H9 (cell line): ENCODE results near the gene LRP1. TPM values are rescaled to one million over a fixed set of nuclear protein-coding genes. Genes with fewer than 3 reads are reported as not detected.

Experiments used
- DNase-seq: peaks from one replicate; pipeline ENCODE4 v3.0.0-alpha.2; 2017
- H2AFZ ChIP-seq: one replicate; pipeline ENCODE4 v1.6.1; 2013; ENCODE audit warnings: mild to moderate bottlenecking, low read length, control low read depth, moderate library complexity
- H2AK5ac ChIP-seq: 2 replicates; pipeline ENCODE4 v1.6.1; 2013; ENCODE audit warnings: low read length, control low read depth, mixed read lengths; ENCODE audit not compliant: insufficient read length
- H2BK120ac ChIP-seq: one replicate; pipeline ENCODE4 v1.6.1; 2013; ENCODE audit warnings: low read depth, mild to moderate bottlenecking, low read length, control low read depth, inconsistent platforms; ENCODE audit not compliant: poor library complexity, severe bottlenecking
- H2BK12ac ChIP-seq: 2 replicates; pipeline ENCODE4 v1.6.1; 2013; ENCODE audit warnings: low read length, control low read depth, mixed read lengths, low read depth; ENCODE audit not compliant: insufficient read length
- H2BK15ac ChIP-seq: 2 replicates; pipeline ENCODE4 v1.6.1; 2013; ENCODE audit warnings: low read depth, low read length, control low read depth
- H2BK20ac ChIP-seq: one replicate; pipeline ENCODE4 v1.6.1; 2013; ENCODE audit warnings: low read depth, mild to moderate bottlenecking, low read length, control low read depth, inconsistent platforms; ENCODE audit not compliant: poor library complexity, severe bottlenecking
- H2BK5ac ChIP-seq: 2 replicates; pipeline ENCODE4 v1.6.1; 2013; ENCODE audit warnings: low read length, control low read depth, mixed read lengths; ENCODE audit not compliant: insufficient read length
- H3K14ac ChIP-seq: 2 replicates; pipeline ENCODE4 v1.6.1; 2013; ENCODE audit warnings: low read length, control low read depth; ENCODE audit not compliant: insufficient read depth
- H3K18ac ChIP-seq: 2 replicates; pipeline ENCODE4 v1.6.1; 2013; ENCODE audit warnings: low read depth, mild to moderate bottlenecking, mixed read lengths, low read length, control low read depth; ENCODE audit not compliant: insufficient read length
- H3K23ac ChIP-seq: 2 replicates; pipeline ENCODE4 v1.6.1; 2013; ENCODE audit warnings: low read length, control low read depth, mixed read lengths, low read depth; ENCODE audit not compliant: insufficient read length
- H3K23me2 ChIP-seq: 2 replicates; pipeline ENCODE4 v1.6.1; 2013; ENCODE audit warnings: low read depth, mild to moderate bottlenecking, mixed read lengths, low read length, control low read depth; ENCODE audit not compliant: insufficient read length, poor library complexity, severe bottlenecking
- H3K27ac ChIP-seq: 2 replicates; pipeline ENCODE4 v1.5.1; 2013; ENCODE audit warnings: low read length, control low read depth, mixed read lengths, low read depth; ENCODE audit not compliant: insufficient read length
- H3K27me3 ChIP-seq: 2 replicates; pipeline ENCODE4 v1.6.1; 2013; ENCODE audit warnings: low read length, control low read depth, inconsistent platforms; ENCODE audit not compliant: insufficient read depth
- H3K4ac ChIP-seq: 2 replicates; pipeline ENCODE4 v1.6.1; 2013; ENCODE audit warnings: low read depth, mild to moderate bottlenecking, control low read depth, inconsistent platforms, low read length, moderate library complexity
- H3K4me1 ChIP-seq: 2 replicates; pipeline ENCODE4 v1.6.1; 2013; ENCODE audit warnings: low read length, control low read depth, inconsistent platforms; ENCODE audit not compliant: insufficient read depth
- H3K4me2 ChIP-seq: 2 replicates; pipeline ENCODE4 v1.6.1; 2013; ENCODE audit warnings: low read length, control low read depth, mixed read lengths; ENCODE audit not compliant: insufficient read length, insufficient read depth
- H3K56ac ChIP-seq: 2 replicates; pipeline ENCODE4 v1.6.1; 2013; ENCODE audit warnings: low read depth, mild to moderate bottlenecking, mixed read lengths, low read length, control low read depth; ENCODE audit not compliant: insufficient read length
- H3K79me1 ChIP-seq: 2 replicates; pipeline ENCODE4 v1.6.1; 2013; ENCODE audit warnings: low read depth, mild to moderate bottlenecking, moderate library complexity, low read length, control low read depth, inconsistent platforms; ENCODE audit not compliant: insufficient read depth, poor library complexity, severe bottlenecking
- H3K79me2 ChIP-seq: 2 replicates; pipeline ENCODE4 v1.6.1; 2013; ENCODE audit warnings: low read length, control low read depth, inconsistent platforms; ENCODE audit not compliant: insufficient read depth
- H3K9ac ChIP-seq: 2 replicates; pipeline ENCODE4 v1.6.1; 2013; ENCODE audit warnings: low read length, control low read depth, mixed read lengths; ENCODE audit not compliant: insufficient read length; ENCODE audit errors: extremely low read depth
- H3K9me3 ChIP-seq: one replicate; pipeline ENCODE4 v1.6.1; 2013; ENCODE audit warnings: low read depth, low read length, inconsistent platforms; ENCODE audit not compliant: control insufficient read depth
- H3T11ph ChIP-seq: one replicate; pipeline ENCODE4 v1.6.1; 2013; ENCODE audit warnings: mild to moderate bottlenecking, low read length, control low read depth, inconsistent platforms
- H4K20me1 ChIP-seq: one replicate; pipeline ENCODE4 v1.6.1; 2013; ENCODE audit not compliant: control insufficient read depth, insufficient read length, insufficient read depth
- H4K5ac ChIP-seq: 2 replicates; pipeline ENCODE4 v1.6.1; 2013; ENCODE audit warnings: low read depth, mild to moderate bottlenecking, mixed read lengths, low read length, control low read depth; ENCODE audit not compliant: insufficient read length
- H4K8ac ChIP-seq: replicated peaks from 2 replicates; pipeline ENCODE4 v1.6.1; 2013; ENCODE audit warnings: low read length, control low read depth, mixed read lengths, low read depth; ENCODE audit not compliant: insufficient read length
- H4K91ac ChIP-seq: 2 replicates; pipeline ENCODE4 v1.6.1; 2013; ENCODE audit warnings: low read depth, mild to moderate bottlenecking, moderate library complexity, mixed read lengths, low read length, control low read depth; ENCODE audit not compliant: insufficient read length
- H3K27ac Mint-ChIP-seq, 3 experiments: 2 replicates in 2 of 3; 3 replicates in 1 of 3; pipeline ENCODE4 v1.8.0; 2020 to 2021; ENCODE audit warnings: mixed read lengths in 3 of 3, mild to moderate bottlenecking in 1 of 3, moderate library complexity in 1 of 3
- H3K27me3 Mint-ChIP-seq: 2 replicates; pipeline ENCODE4 v1.8.0; 2021; ENCODE audit warnings: low read depth, mild to moderate bottlenecking, moderate library complexity, mixed read lengths
- H3K36me3 Mint-ChIP-seq, 3 experiments: 2 replicates in 2 of 3; 3 replicates in 1 of 3; pipeline ENCODE4 v1.8.0; 2020 to 2021; ENCODE audit warnings: low read depth in 3 of 3, mixed read lengths in 3 of 3; ENCODE audit not compliant: insufficient read depth in 1 of 3
- H3K4me1 Mint-ChIP-seq, 2 experiments: 2 replicates each; pipeline ENCODE4 v1.8.0; 2020; ENCODE audit warnings: mixed read lengths in 2 of 2
- H3K4me3 Mint-ChIP-seq, 2 experiments: 2 replicates in 1 of 2; 3 replicates in 1 of 2; pipeline ENCODE4 v1.8.0; 2020 to 2021; ENCODE audit warnings: mild to moderate bottlenecking in 2 of 2, mixed read lengths in 2 of 2, moderate library complexity in 1 of 2
- H3K9me3 Mint-ChIP-seq, 2 experiments: 2 replicates in 1 of 2; 3 replicates in 1 of 2; pipeline ENCODE4 v1.8.0; 2020; ENCODE audit warnings: mild to moderate bottlenecking in 2 of 2, mixed read lengths in 2 of 2, moderate library complexity in 1 of 2
- WGBS: extraction: QIAGEN DNeasy Blood & Tissue Kit; methylation state at CpG from one replicate; pipeline ENCODE4 v1.1.7; 2013; ENCODE audit warnings: missing lambda C conversion rate, low lambda C conversion rate, mixed read lengths; ENCODE audit not compliant: insufficient read length; ENCODE audit errors: extremely low coverage; 5-methylcytosine and 5-hydroxymethylcytosine counted together
- total RNA-seq: library from RNA; stranded (reverse); gene quantifications from 2 replicates; pipeline ENCODE4 v1.2.1, GENCODE V29; 2021
- TF ChIP-seq, protein P1 (sequence below): fragments of 200-600 bp; sonication (generic); conservative IDR thresholded peaks from 3 replicates; pipeline ENCODE4 v1.8.0; 2021; ENCODE audit warnings: antibody characterized with exemption, mild to moderate bottlenecking

LRP1 gene
- total RNA-seq, 1 experiment from 2014 or later: 115 TPM

DNA sequence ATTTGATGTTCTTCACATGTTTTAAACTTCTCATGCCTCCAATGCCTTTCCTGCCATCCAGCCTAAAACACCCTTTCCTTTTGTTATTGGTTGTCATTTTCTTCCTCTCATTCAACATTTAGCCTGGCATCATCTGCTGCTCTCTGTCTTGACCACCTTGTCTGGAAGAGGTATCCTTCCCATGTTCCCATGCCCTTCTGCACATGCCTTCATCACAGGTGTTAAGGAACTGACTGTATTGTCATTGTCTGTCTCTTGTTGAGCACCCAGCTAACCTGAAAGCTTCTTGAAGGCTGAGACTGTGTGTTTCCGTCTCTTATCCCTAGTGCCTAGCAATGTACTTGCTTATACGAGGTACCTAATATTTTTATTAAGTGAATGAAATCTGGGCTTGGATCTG, 4.5 kb upstream of the LRP1 start:
- no peak overlapping the region for H2BK5ac ChIP-seq
- H4K5ac ChIP-seq: no peak overlapping the region
- H2AK5ac ChIP-seq: no peak overlapping the region
- H3K23ac ChIP-seq: no peak overlapping the region
- no peak overlapping the region for H3K4ac ChIP-seq
- H3K79me1 ChIP-seq: no peaks in the 10 kb centered on the region
- H3K36me3 Mint-ChIP-seq: peaks cover 6 to 10% (median 7%) of the 10 kb centered on the region in 3 experiments
- no peak overlapping the region for H2BK15ac ChIP-seq
- no peaks in the 10 kb centered on the region for H3K9me3 ChIP-seq
- H3K27me3 Mint-ChIP-seq: no peaks in the 10 kb centered on the region; the same call in none of the 2 replicates
- H3K27me3 ChIP-seq: no peaks in the 10 kb centered on the region
- H3T11ph ChIP-seq: no peak overlapping the region
- no peak for DNase-seq
- no peak overlapping the region for H3K27ac ChIP-seq
- H2BK12ac ChIP-seq: no peak overlapping the region
- H3K23me2 ChIP-seq: peaks cover 3% of the 10 kb centered on the region
- no peak overlapping the region for H3K27ac Mint-ChIP-seq
- no peak overlapping the region for H4K91ac ChIP-seq
- no peak overlapping the region for H2AFZ ChIP-seq
- no peaks in the 10 kb centered on the region for H3K79me2 ChIP-seq
- TF ChIP-seq, protein P1, sequence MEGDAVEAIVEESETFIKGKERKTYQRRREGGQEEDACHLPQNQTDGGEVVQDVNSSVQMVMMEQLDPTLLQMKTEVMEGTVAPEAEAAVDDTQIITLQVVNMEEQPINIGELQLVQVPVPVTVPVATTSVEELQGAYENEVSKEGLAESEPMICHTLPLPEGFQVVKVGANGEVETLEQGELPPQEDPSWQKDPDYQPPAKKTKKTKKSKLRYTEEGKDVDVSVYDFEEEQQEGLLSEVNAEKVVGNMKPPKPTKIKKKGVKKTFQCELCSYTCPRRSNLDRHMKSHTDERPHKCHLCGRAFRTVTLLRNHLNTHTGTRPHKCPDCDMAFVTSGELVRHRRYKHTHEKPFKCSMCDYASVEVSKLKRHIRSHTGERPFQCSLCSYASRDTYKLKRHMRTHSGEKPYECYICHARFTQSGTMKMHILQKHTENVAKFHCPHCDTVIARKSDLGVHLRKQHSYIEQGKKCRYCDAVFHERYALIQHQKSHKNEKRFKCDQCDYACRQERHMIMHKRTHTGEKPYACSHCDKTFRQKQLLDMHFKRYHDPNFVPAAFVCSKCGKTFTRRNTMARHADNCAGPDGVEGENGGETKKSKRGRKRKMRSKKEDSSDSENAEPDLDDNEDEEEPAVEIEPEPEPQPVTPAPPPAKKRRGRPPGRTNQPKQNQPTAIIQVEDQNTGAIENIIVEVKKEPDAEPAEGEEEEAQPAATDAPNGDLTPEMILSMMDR: no peak
- no peaks in the 10 kb centered on the region for H4K20me1 ChIP-seq
- peaks cover 13 to 20% of the 10 kb centered on the region in 2 experiments for H3K4me1 Mint-ChIP-seq
- H3K18ac ChIP-seq: no peak overlapping the region
- H3K9ac ChIP-seq: no peak overlapping the region
- peaks cover 3 to 7% of the 10 kb centered on the region in 2 experiments; a peak in 3 of 5 replicates for H3K9me3 Mint-ChIP-seq
- H3K4me1 ChIP-seq: no peaks in the 10 kb centered on the region
- no peak overlapping the region for H3K56ac ChIP-seq
- no peak overlapping the region for H3K4me2 ChIP-seq
- H4K8ac ChIP-seq: no peak overlapping the region
- no peak overlapping the region for H2BK120ac ChIP-seq
- no CpG with 5 or more reads among the region's 2 CpGs for WGBS
- no peak overlapping the region for H2BK20ac ChIP-seq
- no peak overlapping the region for H3K4me3 Mint-ChIP-seq
- H3K14ac ChIP-seq: no peak overlapping the region
